MM.1S (cell line): Measurements from ENCODE around the gene CLSTN1.

Experiments used
- DNase-seq: peaks from one replicate; pipeline ENCODE4 v3.0.0-alpha.2; 2015
- H2AFZ ChIP-seq: fragments of 300-600 bp; sonication (generic); 2 replicates; pipeline ENCODE4 v1.6.0; 2016; ENCODE audit warnings: antibody characterized with exemption, low read length
- H3F3A ChIP-seq: fragments of 300-600 bp; sonication (generic); 2 replicates; pipeline ENCODE4 v1.6.1; 2016; ENCODE audit warnings: mild to moderate bottlenecking, antibody characterized with exemption, low read length, moderate library complexity, mixed read lengths; ENCODE audit not compliant: insufficient read depth
- H3K27ac ChIP-seq: fragments of 300-600 bp; sonication (generic); 2 replicates; pipeline ENCODE4 v1.5.1; 2016; ENCODE audit warnings: mild to moderate bottlenecking, low read length
- H3K27me3 ChIP-seq: fragments of 300-600 bp; sonication (generic); replicated peaks from 2 replicates; pipeline ENCODE4 v1.6.0; 2016; ENCODE audit warnings: low read length; ENCODE audit not compliant: insufficient read depth
- H3K36me3 ChIP-seq: fragments of 300-600 bp; sonication (generic); replicated peaks from 2 replicates; pipeline ENCODE4 v1.6.1; 2016; ENCODE audit warnings: mild to moderate bottlenecking, low read length, mixed read lengths; ENCODE audit not compliant: insufficient read depth
- H3K4me1 ChIP-seq: fragments of 300-600 bp; sonication (generic); 2 replicates; pipeline ENCODE4 v1.6.1; 2016; ENCODE audit warnings: low read length, mixed read lengths
- H3K4me2 ChIP-seq: fragments of 300-600 bp; sonication (generic); 2 replicates; pipeline ENCODE4 v1.6.0; 2016; ENCODE audit warnings: low read depth, low read length
- H3K4me3 ChIP-seq: fragments of 300-600 bp; sonication (generic); 2 replicates; pipeline ENCODE4 v1.5.1; 2016; ENCODE audit warnings: low read length, mixed read lengths
- H3K79me2 ChIP-seq: fragments of 300-600 bp; sonication (generic); 2 replicates; pipeline ENCODE4 v1.6.1; 2016; ENCODE audit warnings: mixed run types, low read length, mixed read lengths
- H3K9ac ChIP-seq: fragments of 300-600 bp; sonication (generic); 2 replicates; pipeline ENCODE4 v1.6.1; 2016; ENCODE audit warnings: low read length, mixed read lengths
- H3K9me2 ChIP-seq: fragments of 300-600 bp; sonication (generic); replicated peaks from 2 replicates; pipeline ENCODE4 v1.6.1; 2016; ENCODE audit warnings: mild to moderate bottlenecking, low read length, mixed read lengths; ENCODE audit not compliant: insufficient read depth
- H3K9me3 ChIP-seq: fragments of 300-600 bp; sonication (generic); replicated peaks from 2 replicates; pipeline ENCODE4 v1.6.1; 2016; ENCODE audit warnings: mild to moderate bottlenecking, low read length, mixed read lengths; ENCODE audit not compliant: insufficient read depth
- H4K20me1 ChIP-seq: fragments of 300-600 bp; sonication (generic); 2 replicates; pipeline ENCODE4 v1.6.1; 2016; ENCODE audit warnings: mild to moderate bottlenecking, low read length, moderate library complexity, mixed read lengths; ENCODE audit not compliant: insufficient read depth
- EZH2 ChIP-seq: fragments of 300-600 bp; sonication (generic); optimal IDR thresholded peaks from 2 replicates; pipeline ENCODE3; 2017; ENCODE audit warnings: low read depth, mild to moderate bottlenecking, antibody characterized with exemption, low read length, mixed read lengths
- EZH2phosphoT487 ChIP-seq: fragments of 300-600 bp; sonication (generic); IDR thresholded peaks from 2 replicates; pipeline ENCODE4 v1.6.1; 2018; ENCODE audit warnings: antibody characterized with exemption, low read length
- TF ChIP-seq, protein P1 (sequence below): fragments of 300-600 bp; sonication (generic); IDR thresholded peaks from 2 replicates; pipeline ENCODE4 v1.5.1; 2016; ENCODE audit warnings: antibody characterized with exemption, low read length, mixed read lengths

Gene CLSTN1

DNA sequence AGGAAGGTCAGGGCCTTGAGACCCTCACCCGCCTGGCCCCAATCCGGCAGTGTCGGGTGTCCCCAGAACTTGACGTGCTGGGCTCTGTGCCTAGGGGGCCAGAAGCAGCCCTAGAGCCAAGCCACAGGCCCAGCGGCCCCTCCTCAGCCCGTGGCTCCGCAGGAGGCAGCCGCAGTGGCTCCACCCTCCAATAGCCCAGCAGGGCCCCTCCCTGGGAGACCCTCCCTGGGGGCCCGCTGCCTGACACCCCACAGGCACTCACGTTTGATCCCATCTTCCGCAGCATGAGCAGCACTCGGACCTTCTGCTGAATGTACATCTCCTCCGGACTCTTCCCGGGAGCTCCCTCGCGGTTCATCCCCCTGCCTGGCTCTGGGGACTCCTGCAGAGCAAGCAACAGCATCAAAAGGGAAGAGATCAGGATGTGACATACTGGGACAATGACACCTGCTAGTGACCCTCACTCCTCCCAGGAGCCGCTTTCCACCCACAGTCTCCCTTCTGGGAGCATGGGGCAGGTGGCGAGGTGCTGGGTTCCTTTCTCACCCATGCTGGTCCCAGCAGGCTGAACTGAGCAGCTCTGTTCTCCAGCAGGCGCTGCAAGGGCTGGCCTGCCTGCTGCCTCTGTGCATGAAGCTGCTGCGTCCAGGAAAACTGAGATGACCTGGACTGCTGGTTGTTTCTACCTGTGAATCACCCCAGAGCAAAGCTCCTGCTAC, 48.1 kb upstream of the CLSTN1 start:
- Histone ChIP-seq H3K36me3 (no peaks in the 10 kb centered on the region), H3K9me2 (no peaks in the 10 kb centered on the region), H3F3A (no peaks in the 10 kb centered on the region), H3K4me1 (no peaks in the 10 kb centered on the region), H3K9ac (no peak overlapping the region), H3K27me3 (no peaks in the 10 kb centered on the region), H4K20me1 (no peaks in the 10 kb centered on the region), H3K4me2 (no peak overlapping the region), H2AFZ (no peak overlapping the region), H3K4me3 (no peak overlapping the region), H3K27ac (no peak overlapping the region), H3K79me2 (no peaks in the 10 kb centered on the region), H3K9me3 (no peaks in the 10 kb centered on the region)
- no peak for DNase-seq
- no peak for TF ChIP-seq EZH2
- TF ChIP-seq, protein P1, sequence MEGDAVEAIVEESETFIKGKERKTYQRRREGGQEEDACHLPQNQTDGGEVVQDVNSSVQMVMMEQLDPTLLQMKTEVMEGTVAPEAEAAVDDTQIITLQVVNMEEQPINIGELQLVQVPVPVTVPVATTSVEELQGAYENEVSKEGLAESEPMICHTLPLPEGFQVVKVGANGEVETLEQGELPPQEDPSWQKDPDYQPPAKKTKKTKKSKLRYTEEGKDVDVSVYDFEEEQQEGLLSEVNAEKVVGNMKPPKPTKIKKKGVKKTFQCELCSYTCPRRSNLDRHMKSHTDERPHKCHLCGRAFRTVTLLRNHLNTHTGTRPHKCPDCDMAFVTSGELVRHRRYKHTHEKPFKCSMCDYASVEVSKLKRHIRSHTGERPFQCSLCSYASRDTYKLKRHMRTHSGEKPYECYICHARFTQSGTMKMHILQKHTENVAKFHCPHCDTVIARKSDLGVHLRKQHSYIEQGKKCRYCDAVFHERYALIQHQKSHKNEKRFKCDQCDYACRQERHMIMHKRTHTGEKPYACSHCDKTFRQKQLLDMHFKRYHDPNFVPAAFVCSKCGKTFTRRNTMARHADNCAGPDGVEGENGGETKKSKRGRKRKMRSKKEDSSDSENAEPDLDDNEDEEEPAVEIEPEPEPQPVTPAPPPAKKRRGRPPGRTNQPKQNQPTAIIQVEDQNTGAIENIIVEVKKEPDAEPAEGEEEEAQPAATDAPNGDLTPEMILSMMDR, result no peak
- no peak for TF ChIP-seq EZH2phosphoT487

DNA sequence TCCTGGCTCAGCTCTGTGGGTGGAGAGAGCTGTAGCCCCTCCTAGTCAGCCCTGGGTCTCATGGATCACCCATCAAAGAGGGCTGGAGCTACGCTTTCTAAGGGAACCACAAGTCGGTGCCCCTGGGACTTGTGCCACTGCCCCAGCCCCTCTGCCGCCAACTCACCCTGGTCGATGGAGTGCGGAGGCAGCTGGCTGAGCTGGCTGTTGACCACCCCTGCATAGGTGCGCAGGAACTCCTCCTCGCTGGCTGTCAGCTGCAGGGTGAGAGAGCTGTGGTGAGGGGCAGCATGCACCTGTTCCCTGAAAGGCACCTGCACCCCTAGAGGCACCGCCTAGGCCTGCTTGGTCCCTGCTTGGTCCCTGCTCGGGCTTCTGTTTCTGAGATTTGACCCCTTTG, 47.3 kb upstream of the CLSTN1 start:
- H3K9ac ChIP-seq, result no peak overlapping the region

DNA sequence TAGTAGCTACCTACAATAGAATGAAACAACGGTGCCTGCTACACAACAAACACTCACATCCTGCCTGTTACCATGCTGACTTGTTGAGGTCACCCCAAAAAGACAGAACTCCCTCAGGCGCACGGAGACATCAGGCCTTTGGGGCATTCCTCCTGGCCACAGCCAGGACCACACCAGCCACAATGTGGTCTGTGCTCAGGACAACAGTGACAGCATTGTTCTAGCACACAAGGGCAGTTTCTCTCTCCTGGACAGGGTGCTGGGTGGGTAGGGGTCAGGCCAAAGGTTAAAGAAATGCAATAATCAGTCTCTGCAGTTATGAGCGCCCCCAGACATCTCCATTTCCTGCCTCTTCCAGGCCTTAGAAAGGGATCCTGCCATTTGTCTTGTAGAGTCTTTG, 46.8 kb upstream of the CLSTN1 start:
- Histone ChIP-seq H3K9me3 (no peaks in the 10 kb centered on the region), H2AFZ (no peak overlapping the region), H3K27me3 (no peaks in the 10 kb centered on the region), H3K4me2 (no peak overlapping the region), H3K79me2 (no peaks in the 10 kb centered on the region), H3K4me1 (no peaks in the 10 kb centered on the region), H4K20me1 (no peaks in the 10 kb centered on the region), H3K9me2 (no peaks in the 10 kb centered on the region), H3F3A (no peaks in the 10 kb centered on the region), H3K36me3 (no peaks in the 10 kb centered on the region), H3K27ac (no peak overlapping the region), H3K4me3 (no peak overlapping the region), H3K9ac (no peak overlapping the region)
- DNase-seq, result no peak
- TF ChIP-seq EZH2, result no peak
- TF ChIP-seq EZH2phosphoT487, result no peak
- TF ChIP-seq, protein P1, result no peak

More for the DNA sequence above, 47.3 kb upstream of the CLSTN1 start:
- Histone ChIP-seq H3K27ac (no peak overlapping the region), H2AFZ (no peak overlapping the region), H3K4me1 (no peaks in the 10 kb centered on the region), H3K4me2 (no peak overlapping the region), H3F3A (no peaks in the 10 kb centered on the region), H3K9me2 (no peaks in the 10 kb centered on the region), H3K27me3 (no peaks in the 10 kb centered on the region), H3K4me3 (no peak overlapping the region), H3K9me3 (no peaks in the 10 kb centered on the region), H4K20me1 (no peaks in the 10 kb centered on the region), H3K79me2 (no peaks in the 10 kb centered on the region), H3K36me3 (no peaks in the 10 kb centered on the region)
- DNase-seq, result no peak
- TF ChIP-seq, protein P1, result no peak
- TF ChIP-seq EZH2 (no peak), EZH2phosphoT487 (no peak)
